ENCODE measurements around the gene CDRT4. TPM values are rescaled to one million over a fixed set of nuclear protein-coding genes. Genes with fewer than 3 reads are reported as not detected.

The CDRT4 gene
- total and polyA plus RNA-seq, 2 experiments from 2014 or later, result 6.5 to 13.0 TPM

- TF ChIP-seq, protein P1, sequence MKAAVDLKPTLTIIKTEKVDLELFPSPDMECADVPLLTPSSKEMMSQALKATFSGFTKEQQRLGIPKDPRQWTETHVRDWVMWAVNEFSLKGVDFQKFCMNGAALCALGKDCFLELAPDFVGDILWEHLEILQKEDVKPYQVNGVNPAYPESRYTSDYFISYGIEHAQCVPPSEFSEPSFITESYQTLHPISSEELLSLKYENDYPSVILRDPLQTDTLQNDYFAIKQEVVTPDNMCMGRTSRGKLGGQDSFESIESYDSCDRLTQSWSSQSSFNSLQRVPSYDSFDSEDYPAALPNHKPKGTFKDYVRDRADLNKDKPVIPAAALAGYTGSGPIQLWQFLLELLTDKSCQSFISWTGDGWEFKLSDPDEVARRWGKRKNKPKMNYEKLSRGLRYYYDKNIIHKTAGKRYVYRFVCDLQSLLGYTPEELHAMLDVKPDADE (IDR thresholded peaks at IDR 0.05), result no peak
- TF ChIP-seq CREB1 (CRISPR knock-in tag; IDR thresholded peaks at IDR 0.05; ENCODE audit: low read depth) (no peak), NANOG (IDR thresholded peaks at IDR 0.05; ENCODE audit: borderline replicate concordance) (no peak), JUNB (IDR thresholded peaks at IDR 0.05; ENCODE audit: unreplicated experiment) (no peak), EZH2phosphoT487 (IDR thresholded peaks at IDR 0.05; ENCODE audit: unreplicated experiment) (no peak)
Observed at GRCh38 chr17:15398291-15398690, 69.1 kb downstream of the CDRT4 start (continued).

DNA sequence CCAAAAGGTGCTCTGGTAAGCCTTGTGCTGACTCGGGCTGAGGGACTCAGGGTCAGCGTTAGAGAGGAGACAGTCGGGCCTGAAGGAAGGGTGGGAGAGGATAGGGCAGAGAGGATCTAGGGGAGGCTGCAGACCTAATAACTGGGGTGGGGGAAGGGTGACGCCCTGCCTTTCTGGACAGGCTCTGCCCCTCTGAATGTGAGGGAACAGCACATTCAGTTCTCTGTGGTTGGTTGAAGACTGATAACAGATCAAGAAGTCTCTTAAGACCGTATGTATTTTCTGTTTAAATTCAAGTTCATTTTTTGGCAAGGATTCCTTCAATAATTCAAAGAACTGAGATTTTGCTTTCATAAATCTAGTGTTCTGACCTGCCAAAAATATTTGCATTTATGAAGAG, 69.8 kb downstream of the CDRT4 start:
- Mint-ChIP-seq H3K27me3 (ENCODE audit: insufficient read depth, low read depth, poor library complexity) (peaks cover 2% of the 10 kb centered on the region), H3K9me3 (no peaks in the 10 kb centered on the region), H3K27ac (no peak overlapping the region), H3K36me3 (ENCODE audit: low read depth) (no peaks in the 10 kb centered on the region), H3K4me1 (no peaks in the 10 kb centered on the region), H3K4me3 (no peak overlapping the region)
- no peak for ATAC-seq
- Histone ChIP-seq H3F3A (replicated peaks; ENCODE audit: low read depth) (no peaks in the 10 kb centered on the region), H3K4me3 (no peak overlapping the region), H3K79me2 (replicated peaks; ENCODE audit: insufficient read depth) (no peaks in the 10 kb centered on the region), H2AFZ (no peak overlapping the region), H3K27ac (ENCODE audit: low read depth) (no peak overlapping the region), H3K9me2 (ENCODE audit: insufficient read depth) (peaks cover 3% of the 10 kb centered on the region), H3K4me1 (ENCODE audit: insufficient read depth) (no peaks in the 10 kb centered on the region), H4K20me1 (replicated peaks; ENCODE audit: insufficient read depth) (no peaks in the 10 kb centered on the region), H3K36me3 (ENCODE audit: insufficient read depth) (no peaks in the 10 kb centered on the region), H3K4me2 (no peak overlapping the region), H3K27me3 (ENCODE audit: insufficient read depth) (no peaks in the 10 kb centered on the region)
- no peak for DNase-seq (ENCODE audit: low spot score)
- TF ChIP-seq, protein P2, sequence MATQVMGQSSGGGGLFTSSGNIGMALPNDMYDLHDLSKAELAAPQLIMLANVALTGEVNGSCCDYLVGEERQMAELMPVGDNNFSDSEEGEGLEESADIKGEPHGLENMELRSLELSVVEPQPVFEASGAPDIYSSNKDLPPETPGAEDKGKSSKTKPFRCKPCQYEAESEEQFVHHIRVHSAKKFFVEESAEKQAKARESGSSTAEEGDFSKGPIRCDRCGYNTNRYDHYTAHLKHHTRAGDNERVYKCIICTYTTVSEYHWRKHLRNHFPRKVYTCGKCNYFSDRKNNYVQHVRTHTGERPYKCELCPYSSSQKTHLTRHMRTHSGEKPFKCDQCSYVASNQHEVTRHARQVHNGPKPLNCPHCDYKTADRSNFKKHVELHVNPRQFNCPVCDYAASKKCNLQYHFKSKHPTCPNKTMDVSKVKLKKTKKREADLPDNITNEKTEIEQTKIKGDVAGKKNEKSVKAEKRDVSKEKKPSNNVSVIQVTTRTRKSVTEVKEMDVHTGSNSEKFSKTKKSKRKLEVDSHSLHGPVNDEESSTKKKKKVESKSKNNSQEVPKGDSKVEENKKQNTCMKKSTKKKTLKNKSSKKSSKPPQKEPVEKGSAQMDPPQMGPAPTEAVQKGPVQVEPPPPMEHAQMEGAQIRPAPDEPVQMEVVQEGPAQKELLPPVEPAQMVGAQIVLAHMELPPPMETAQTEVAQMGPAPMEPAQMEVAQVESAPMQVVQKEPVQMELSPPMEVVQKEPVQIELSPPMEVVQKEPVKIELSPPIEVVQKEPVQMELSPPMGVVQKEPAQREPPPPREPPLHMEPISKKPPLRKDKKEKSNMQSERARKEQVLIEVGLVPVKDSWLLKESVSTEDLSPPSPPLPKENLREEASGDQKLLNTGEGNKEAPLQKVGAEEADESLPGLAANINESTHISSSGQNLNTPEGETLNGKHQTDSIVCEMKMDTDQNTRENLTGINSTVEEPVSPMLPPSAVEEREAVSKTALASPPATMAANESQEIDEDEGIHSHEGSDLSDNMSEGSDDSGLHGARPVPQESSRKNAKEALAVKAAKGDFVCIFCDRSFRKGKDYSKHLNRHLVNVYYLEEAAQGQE (IDR thresholded peaks at IDR 0.05; ENCODE audit: unreplicated experiment), result no peak

GRCh38 chr17:15395091-15395490, 72.3 kb downstream of the CDRT4 start:
- H3K4me1 ChIP-seq (ENCODE audit: insufficient read depth), result no peaks in the 10 kb centered on the region
- no peaks in the 10 kb centered on the region for H3K27me3 ChIP-seq (ENCODE audit: insufficient read depth)
- no peak overlapping the region for H3K27ac ChIP-seq (ENCODE audit: low read depth)
- H4K20me1 ChIP-seq (replicated peaks; ENCODE audit: insufficient read depth), result no peaks in the 10 kb centered on the region
- no peak overlapping the region for H3K4me3 Mint-ChIP-seq
- peaks cover 6% of the 10 kb centered on the region for H3K9me2 ChIP-seq (ENCODE audit: insufficient read depth)
- DNase-seq (ENCODE audit: low spot score) (no peak), ATAC-seq (no peak)
- H3K79me2 ChIP-seq (replicated peaks; ENCODE audit: insufficient read depth), result no peaks in the 10 kb centered on the region
- no peak overlapping the region for H3K4me3 ChIP-seq
- H3K27me3 Mint-ChIP-seq (ENCODE audit: insufficient read depth, low read depth, poor library complexity), result peaks cover 6% of the 10 kb centered on the region
- no peak overlapping the region for H3K27ac Mint-ChIP-seq
- no peaks in the 10 kb centered on the region for H3K36me3 ChIP-seq (ENCODE audit: insufficient read depth)
- H3K9me3 Mint-ChIP-seq, result no peaks in the 10 kb centered on the region
- H3F3A ChIP-seq (replicated peaks; ENCODE audit: low read depth), result no peaks in the 10 kb centered on the region
- H3K4me1 Mint-ChIP-seq, result no peaks in the 10 kb centered on the region
- H3K36me3 Mint-ChIP-seq (ENCODE audit: low read depth), result no peaks in the 10 kb centered on the region
- no peak overlapping the region for H3K4me2 ChIP-seq
- no peak overlapping the region for H2AFZ ChIP-seq
- TF ChIP-seq, protein P3, sequence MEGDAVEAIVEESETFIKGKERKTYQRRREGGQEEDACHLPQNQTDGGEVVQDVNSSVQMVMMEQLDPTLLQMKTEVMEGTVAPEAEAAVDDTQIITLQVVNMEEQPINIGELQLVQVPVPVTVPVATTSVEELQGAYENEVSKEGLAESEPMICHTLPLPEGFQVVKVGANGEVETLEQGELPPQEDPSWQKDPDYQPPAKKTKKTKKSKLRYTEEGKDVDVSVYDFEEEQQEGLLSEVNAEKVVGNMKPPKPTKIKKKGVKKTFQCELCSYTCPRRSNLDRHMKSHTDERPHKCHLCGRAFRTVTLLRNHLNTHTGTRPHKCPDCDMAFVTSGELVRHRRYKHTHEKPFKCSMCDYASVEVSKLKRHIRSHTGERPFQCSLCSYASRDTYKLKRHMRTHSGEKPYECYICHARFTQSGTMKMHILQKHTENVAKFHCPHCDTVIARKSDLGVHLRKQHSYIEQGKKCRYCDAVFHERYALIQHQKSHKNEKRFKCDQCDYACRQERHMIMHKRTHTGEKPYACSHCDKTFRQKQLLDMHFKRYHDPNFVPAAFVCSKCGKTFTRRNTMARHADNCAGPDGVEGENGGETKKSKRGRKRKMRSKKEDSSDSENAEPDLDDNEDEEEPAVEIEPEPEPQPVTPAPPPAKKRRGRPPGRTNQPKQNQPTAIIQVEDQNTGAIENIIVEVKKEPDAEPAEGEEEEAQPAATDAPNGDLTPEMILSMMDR (conservative IDR thresholded peaks at IDR 0.05; ENCODE audit: low read depth in 2 of 2), result no peak
- TF ChIP-seq POLR2AphosphoS5 (IDR thresholded peaks at IDR 0.05; ENCODE audit: low read depth), result no peak
- TF ChIP-seq ZNF114 (CRISPR knock-in tag; IDR thresholded peaks at IDR 0.05), result no peak
- no peak for TF ChIP-seq NANOG (IDR thresholded peaks at IDR 0.05; ENCODE audit: borderline replicate concordance)

All from GM23338 (cell line).